GM10248 (cell line): ENCODE measurements around the gene ZNF423.

Experiments used
- CTCF ChIA-PET: fragments of 300-600 bp; sonication (Branson Sonifier 250); formaldehyde crosslinking; extraction: SDS; loops from one replicate; lab custom pipeline; 2021; ENCODE audit warnings: antibody characterized with exemption; lab: Yijun Ruan, JAX
- POLR2A ChIA-PET: fragments of 350-650 bp; sonication (Branson Sonifier 250); formaldehyde crosslinking; extraction: SDS; loops from one replicate; lab custom pipeline; 2020; ENCODE audit warnings: antibody characterized with exemption; lab: Yijun Ruan, JAX
- DNase-seq: peaks from one replicate; pipeline ENCODE4 v3.0.0; 2012; ENCODE audit errors: extremely low spot score
- TF ChIP-seq, protein P1 (sequence below): IDR thresholded peaks from 2 replicates; pipeline ENCODE4 v1.5.1; 2012; ENCODE audit warnings: mild to moderate bottlenecking, low read depth; ENCODE audit errors: extremely low read depth, missing control alignments, control extremely low read depth

Gene ZNF423

DNA sequence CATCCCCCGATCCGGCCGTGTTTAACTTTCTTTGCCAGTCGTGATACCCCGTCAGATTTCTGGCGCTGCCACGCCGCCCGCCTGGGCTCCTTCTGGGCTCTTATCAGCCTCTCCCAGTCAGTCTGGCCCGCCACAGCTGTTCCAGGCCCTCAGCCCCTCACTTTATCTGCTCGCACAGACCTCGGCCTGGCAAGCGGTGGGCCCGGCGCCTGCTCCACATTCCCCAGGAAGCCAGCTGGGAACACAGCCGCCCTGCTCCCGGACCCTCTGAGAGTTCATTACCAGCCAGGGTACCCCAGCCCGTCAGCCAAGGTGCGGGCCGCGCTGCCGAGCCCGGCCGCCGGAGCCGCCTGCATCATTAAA lies 157.5 kb downstream of the ZNF423 start:
- POLR2A ChIA-PET: no interaction called here
- CTCF ChIA-PET: no interaction called here
- no peak for DNase-seq
- TF ChIP-seq, protein P1, sequence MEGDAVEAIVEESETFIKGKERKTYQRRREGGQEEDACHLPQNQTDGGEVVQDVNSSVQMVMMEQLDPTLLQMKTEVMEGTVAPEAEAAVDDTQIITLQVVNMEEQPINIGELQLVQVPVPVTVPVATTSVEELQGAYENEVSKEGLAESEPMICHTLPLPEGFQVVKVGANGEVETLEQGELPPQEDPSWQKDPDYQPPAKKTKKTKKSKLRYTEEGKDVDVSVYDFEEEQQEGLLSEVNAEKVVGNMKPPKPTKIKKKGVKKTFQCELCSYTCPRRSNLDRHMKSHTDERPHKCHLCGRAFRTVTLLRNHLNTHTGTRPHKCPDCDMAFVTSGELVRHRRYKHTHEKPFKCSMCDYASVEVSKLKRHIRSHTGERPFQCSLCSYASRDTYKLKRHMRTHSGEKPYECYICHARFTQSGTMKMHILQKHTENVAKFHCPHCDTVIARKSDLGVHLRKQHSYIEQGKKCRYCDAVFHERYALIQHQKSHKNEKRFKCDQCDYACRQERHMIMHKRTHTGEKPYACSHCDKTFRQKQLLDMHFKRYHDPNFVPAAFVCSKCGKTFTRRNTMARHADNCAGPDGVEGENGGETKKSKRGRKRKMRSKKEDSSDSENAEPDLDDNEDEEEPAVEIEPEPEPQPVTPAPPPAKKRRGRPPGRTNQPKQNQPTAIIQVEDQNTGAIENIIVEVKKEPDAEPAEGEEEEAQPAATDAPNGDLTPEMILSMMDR: no peak

DNA sequence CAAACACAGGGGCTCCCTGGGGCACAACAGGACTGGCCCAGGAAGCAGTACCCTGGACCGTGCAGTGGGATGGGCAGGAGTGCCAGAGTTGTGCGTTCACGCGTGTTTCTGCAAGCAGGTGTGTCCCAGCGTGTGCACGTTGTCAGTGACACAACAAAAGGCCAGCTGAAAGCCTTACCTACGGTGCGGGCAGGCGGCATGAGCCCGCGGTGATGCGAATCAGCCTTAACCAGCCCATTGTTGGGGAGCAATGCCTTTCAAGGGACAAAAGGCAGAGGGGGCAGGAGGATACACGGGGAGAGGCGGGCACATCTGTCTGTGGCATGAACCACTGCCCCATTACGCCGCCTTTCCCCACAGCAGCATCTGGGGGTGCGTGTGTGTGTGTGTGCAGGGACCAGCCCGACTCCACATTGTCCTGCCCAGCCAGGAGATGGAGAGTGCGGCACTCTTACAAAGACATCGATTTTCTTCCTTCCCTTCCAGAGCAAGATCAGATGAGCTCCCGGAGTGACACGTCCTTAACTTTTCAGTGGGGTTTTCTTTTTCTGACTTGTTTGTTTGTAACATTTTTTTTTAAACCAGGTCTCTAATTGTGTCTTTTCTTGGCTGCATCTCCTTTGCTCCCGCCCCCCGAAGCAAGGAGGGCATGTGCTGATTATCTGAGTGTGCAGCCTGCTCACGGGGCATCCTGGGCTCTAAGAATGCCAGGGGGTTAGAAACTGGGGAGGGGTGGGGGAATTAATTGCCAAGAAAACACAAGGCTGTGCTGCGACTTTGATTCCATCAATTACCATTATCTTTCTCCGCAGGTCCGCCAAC lies 158.1 kb downstream of the ZNF423 start:
- TF ChIP-seq, protein P1: no peak
- ChIA-PET POLR2A (no interaction called here), CTCF (no interaction called here)
- no peak for DNase-seq

DNA sequence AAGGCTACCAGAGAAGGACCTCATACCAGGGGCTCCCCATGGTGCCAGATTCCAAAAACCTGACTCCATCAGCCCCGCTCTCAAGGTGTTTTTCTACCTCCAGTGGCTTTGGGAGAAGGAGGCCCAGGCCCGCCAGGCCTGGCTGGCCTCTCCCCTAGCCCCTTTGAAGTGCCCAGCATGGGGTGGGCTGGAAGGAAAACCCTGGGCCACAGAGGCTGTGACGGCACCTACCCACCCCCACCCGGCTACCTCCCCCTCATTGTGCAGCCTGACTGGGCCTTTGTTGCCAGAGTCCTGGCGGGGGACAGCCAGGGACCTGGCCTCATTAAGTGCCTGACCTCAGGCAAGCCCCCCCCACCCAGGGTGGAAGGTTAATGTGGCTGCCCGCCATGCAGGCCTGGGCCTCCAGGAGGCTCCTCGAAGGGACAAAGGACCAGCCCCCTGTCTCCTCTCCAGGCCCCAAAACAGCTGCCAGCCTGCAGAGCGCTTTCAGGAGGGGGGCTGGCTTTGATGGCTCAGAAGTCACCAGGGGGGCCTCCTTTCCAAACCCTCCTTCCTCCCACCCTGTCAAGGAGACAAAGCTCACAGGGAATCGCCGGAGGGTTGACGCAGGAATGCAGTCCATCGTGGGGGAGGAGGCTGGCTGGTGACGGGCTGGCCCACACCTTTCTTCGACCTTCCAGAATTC lies 159.4 kb downstream of the ZNF423 start:
- ChIA-PET POLR2A (interaction anchor here (0.7 kb wide), 1 partner anchor 119 kb away, joined by 6 read pairs; no protein-coding TSS in a partner anchor), CTCF (no interaction called here)
- TF ChIP-seq, protein P1: no peak
- DNase-seq: no peak

DNA sequence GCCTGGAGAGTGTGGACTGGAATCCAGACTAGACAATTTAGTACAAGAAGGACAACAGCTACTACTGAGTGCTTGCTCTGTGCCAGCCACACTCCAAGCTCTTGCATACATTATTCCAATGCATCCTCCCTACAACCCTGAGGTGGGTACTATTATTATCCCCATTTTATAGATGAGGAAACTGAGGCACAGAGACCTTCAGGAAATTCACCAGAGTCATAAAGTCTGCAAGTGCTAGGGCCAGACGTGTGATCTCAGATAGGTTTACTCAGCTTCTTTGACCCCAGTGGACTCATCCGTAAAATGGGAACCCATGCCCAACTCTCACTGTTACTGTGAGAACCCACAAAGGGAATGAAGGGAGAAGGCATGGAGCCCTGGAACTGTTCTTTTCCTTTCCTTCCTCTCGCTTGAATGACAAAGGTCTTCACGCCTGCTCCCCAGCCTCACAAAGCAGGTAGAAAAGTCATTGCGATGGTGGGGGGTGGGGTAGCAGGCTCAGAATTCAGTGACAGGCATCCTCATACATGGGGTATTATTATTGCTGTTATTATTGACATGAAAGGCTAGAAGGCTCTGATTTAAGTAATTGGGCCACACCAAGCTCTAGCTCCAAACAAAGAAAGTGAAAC lies 160.0 kb downstream of the ZNF423 start:
- CTCF ChIA-PET: no interaction called here
- TF ChIP-seq, protein P1: no peak
- DNase-seq: no peak
- POLR2A ChIA-PET: no interaction called here

DNA sequence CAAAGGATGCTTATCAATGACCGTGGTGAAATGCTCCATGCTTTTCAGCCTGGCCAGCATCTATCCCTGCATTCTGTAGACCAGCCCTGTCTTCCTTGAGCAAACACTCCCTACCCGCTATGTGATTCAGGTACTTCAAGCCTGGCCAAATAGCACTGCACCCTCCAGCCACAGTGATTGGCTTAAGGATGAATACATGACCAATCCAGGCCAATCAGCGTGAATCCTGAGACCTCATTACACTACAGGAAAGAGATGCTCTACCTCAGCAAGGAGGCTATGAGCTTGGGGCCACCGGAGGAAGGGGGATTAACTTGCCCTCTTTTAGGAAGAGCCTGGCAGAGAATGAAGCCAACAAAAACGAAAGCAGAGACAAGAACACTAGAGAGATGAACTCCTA lies 162.5 kb downstream of the ZNF423 start:
- CTCF ChIA-PET: no interaction called here
- POLR2A ChIA-PET: no interaction called here

DNA sequence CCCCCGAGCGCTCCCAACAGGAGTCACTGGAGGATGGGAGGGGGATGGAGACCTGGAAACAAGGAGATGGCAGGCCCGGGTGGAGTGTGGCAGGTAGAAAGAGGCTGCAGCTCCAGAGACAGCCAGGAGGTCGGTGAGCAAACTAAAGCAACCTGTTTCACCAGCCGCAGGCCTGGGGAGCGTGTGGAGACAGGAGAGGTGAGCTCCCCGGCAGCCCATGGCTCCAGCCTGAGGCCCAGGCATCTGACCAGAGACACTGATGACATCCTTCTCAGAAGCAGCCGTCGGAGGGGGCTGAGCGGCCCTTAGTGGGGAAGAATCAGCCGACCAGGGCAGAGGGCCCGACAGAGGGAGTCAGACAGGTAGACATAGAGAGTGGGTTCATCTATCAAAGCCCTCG lies 165.1 kb downstream of the ZNF423 start:
- ChIA-PET POLR2A (no interaction called here), CTCF (interaction anchor here (1.6 kb wide), 1 partner anchor 185 kb away, joined by 3 read pairs; no protein-coding TSS in a partner anchor)
- DNase-seq: no peak
- TF ChIP-seq, protein P1: no peak

More for the DNA sequence above, 162.5 kb downstream of the ZNF423 start:
- DNase-seq: no peak
- TF ChIP-seq, protein P1: no peak
